HL-60 (cell line): Measurements from ENCODE around the gene NKAIN2.

Experiments
- GABPA ChIP-seq: IDR thresholded peaks from 2 replicates; pipeline ENCODE4 v1.6.1; 2012; ENCODE audit warnings: low read depth
- POLR2AphosphoS5 ChIP-seq: IDR thresholded peaks from 2 replicates; pipeline ENCODE4 v1.6.1; 2012; ENCODE audit warnings: low read depth
- REST ChIP-seq: IDR thresholded peaks from 2 replicates; pipeline ENCODE4 v1.6.1; 2012; ENCODE audit warnings: low read depth; ENCODE audit not compliant: insufficient replicate concordance
- SPI1 ChIP-seq: IDR thresholded peaks from 2 replicates; pipeline ENCODE4 v1.6.1; 2012; ENCODE audit warnings: low read depth, mild to moderate bottlenecking, borderline replicate concordance
- TF ChIP-seq, protein P1 (sequence below): IDR thresholded peaks from one replicate; pipeline ENCODE4 v1.5.1; 2011; ENCODE audit warnings: low read length, control low read depth, inconsistent platforms; ENCODE audit not compliant: insufficient read depth

- TF ChIP-seq, protein P1, sequence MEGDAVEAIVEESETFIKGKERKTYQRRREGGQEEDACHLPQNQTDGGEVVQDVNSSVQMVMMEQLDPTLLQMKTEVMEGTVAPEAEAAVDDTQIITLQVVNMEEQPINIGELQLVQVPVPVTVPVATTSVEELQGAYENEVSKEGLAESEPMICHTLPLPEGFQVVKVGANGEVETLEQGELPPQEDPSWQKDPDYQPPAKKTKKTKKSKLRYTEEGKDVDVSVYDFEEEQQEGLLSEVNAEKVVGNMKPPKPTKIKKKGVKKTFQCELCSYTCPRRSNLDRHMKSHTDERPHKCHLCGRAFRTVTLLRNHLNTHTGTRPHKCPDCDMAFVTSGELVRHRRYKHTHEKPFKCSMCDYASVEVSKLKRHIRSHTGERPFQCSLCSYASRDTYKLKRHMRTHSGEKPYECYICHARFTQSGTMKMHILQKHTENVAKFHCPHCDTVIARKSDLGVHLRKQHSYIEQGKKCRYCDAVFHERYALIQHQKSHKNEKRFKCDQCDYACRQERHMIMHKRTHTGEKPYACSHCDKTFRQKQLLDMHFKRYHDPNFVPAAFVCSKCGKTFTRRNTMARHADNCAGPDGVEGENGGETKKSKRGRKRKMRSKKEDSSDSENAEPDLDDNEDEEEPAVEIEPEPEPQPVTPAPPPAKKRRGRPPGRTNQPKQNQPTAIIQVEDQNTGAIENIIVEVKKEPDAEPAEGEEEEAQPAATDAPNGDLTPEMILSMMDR, result no peak
- TF ChIP-seq POLR2AphosphoS5, result no peak
- no peak for TF ChIP-seq REST
- no peak for TF ChIP-seq GABPA
- TF ChIP-seq SPI1, result no peak
Observed at GRCh38 chr6:124522335-124522734, 718.7 kb downstream of the NKAIN2 start.
